ENCODE data around the gene LRP1B.

Gene LRP1B

GRCh38 chr2:141899740-141900139 lies 231.1 kb downstream of the LRP1B start:
- Histone ChIP-seq H3K4me3 (IDR thresholded peaks at IDR 0.05; ENCODE audit: insufficient read depth, low read depth, low read length) (no peak overlapping the region), H2AFZ (ENCODE audit: low read depth) (no peak overlapping the region), H3K4me2 (no peak overlapping the region), H3K36me3 (ENCODE audit: insufficient read depth) (no peaks in the 10 kb centered on the region), H3K79me2 (ENCODE audit: insufficient read depth, low read depth) (no peaks in the 10 kb centered on the region), H3K27ac (no peak overlapping the region), H3K27me3 (ENCODE audit: insufficient read depth, low read depth) (no peaks in the 10 kb centered on the region), H3K4me1 (ENCODE audit: low read depth, poor library complexity, severe bottlenecking) (no peaks in the 10 kb centered on the region), H4K20me1 (ENCODE audit: insufficient read depth) (no peaks in the 10 kb centered on the region), H3K9ac (no peak overlapping the region)
- TF ChIP-seq CTCF (conservative IDR thresholded peaks at IDR 0.05; ENCODE audit: low read depth, low read length), result no peak

- Histone ChIP-seq H2AFZ (ENCODE audit: low read depth) (no peak overlapping the region), H3K4me2 (no peak overlapping the region), H4K20me1 (ENCODE audit: insufficient read depth) (no peaks in the 10 kb centered on the region), H3K9ac (no peak overlapping the region), H3K27ac (no peak overlapping the region), H3K79me2 (ENCODE audit: insufficient read depth, low read depth) (no peaks in the 10 kb centered on the region), H3K4me1 (ENCODE audit: low read depth, poor library complexity, severe bottlenecking) (no peaks in the 10 kb centered on the region), H3K4me3 (IDR thresholded peaks at IDR 0.05; ENCODE audit: insufficient read depth, low read depth, low read length) (no peak overlapping the region), H3K36me3 (ENCODE audit: insufficient read depth) (no peaks in the 10 kb centered on the region), H3K27me3 (ENCODE audit: insufficient read depth, low read depth) (no peaks in the 10 kb centered on the region)
- no peak for TF ChIP-seq CTCF (conservative IDR thresholded peaks at IDR 0.05; ENCODE audit: low read depth, low read length)
These were observed 241.0 kb downstream of the LRP1B start for GRCh38 chr2:141889788-141890187.

GRCh38 chr2:141888987-141889555 lies 241.7 kb downstream of the LRP1B start:
- Histone ChIP-seq H3K4me2 (no peak overlapping the region), H3K9ac (no peak overlapping the region), H3K27ac (no peak overlapping the region), H2AFZ (ENCODE audit: low read depth) (no peak overlapping the region), H3K4me1 (ENCODE audit: low read depth, poor library complexity, severe bottlenecking) (no peaks in the 10 kb centered on the region), H3K4me3 (IDR thresholded peaks at IDR 0.05; ENCODE audit: insufficient read depth, low read depth, low read length) (no peak overlapping the region), H4K20me1 (ENCODE audit: insufficient read depth) (no peaks in the 10 kb centered on the region), H3K36me3 (ENCODE audit: insufficient read depth) (no peaks in the 10 kb centered on the region), H3K79me2 (ENCODE audit: insufficient read depth, low read depth) (no peaks in the 10 kb centered on the region), H3K27me3 (ENCODE audit: insufficient read depth, low read depth) (no peaks in the 10 kb centered on the region)
- TF ChIP-seq CTCF (conservative IDR thresholded peaks at IDR 0.05; ENCODE audit: low read depth, low read length), result no peak

- Histone ChIP-seq H2AFZ (ENCODE audit: low read depth) (no peak overlapping the region), H3K4me1 (ENCODE audit: low read depth, poor library complexity, severe bottlenecking) (no peaks in the 10 kb centered on the region), H3K79me2 (ENCODE audit: insufficient read depth, low read depth) (no peaks in the 10 kb centered on the region), H3K36me3 (ENCODE audit: insufficient read depth) (no peaks in the 10 kb centered on the region), H3K27ac (no peak overlapping the region), H3K9ac (no peak overlapping the region), H3K27me3 (ENCODE audit: insufficient read depth, low read depth) (no peaks in the 10 kb centered on the region), H3K4me3 (IDR thresholded peaks at IDR 0.05; ENCODE audit: insufficient read depth, low read depth, low read length) (no peak overlapping the region), H3K4me2 (no peak overlapping the region), H4K20me1 (ENCODE audit: insufficient read depth) (no peaks in the 10 kb centered on the region)
- no peak for TF ChIP-seq CTCF (conservative IDR thresholded peaks at IDR 0.05; ENCODE audit: low read depth, low read length)
These were observed 243.5 kb downstream of the LRP1B start for GRCh38 chr2:141887363-141887762.

All from KMS-11 (cell line).